ENCODE results near the gene RESP18. TPM values are rescaled to one million over a fixed set of nuclear protein-coding genes. Genes with fewer than 3 reads are reported as not detected.
A peak's percentile ranks its signal among the peaks of the same experiment; 100 is the strongest.

Gene RESP18
- total RNA-seq, result not detected
- total RNA-seq, result 0 reads per million in 2 donors

DNA sequence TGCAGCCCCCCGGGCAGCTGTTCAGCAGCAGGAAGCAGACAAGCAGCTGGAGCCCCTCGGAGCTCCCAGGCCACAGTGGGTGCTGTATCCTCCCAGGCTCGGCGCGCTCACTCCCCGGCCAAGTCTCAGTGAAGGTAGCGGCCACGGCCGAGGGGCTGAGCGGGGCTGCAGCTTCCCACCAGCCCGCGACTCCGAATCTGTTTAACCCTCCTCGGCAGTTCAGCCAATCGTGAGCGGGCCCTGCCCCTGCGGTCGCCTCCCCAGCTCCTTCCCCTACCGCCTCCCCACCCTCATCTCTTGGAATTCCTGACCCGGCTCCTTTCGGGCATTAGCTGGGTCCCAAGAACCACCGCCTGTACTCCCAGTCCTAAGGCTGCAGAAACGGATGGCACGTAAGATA lies at the start of gene RESP18:
Gene RESP18, minus strand, starts transcription at position 203 of the 400 bp plus-strand sequence.
- H3K9me3 ChIP-seq (ENCODE audit: control insufficient read depth, low read length, poor library complexity, severe bottlenecking), result peaks cover 9% of the 10 kb centered on the region
- no peak within 1 kb of the TSS for H3K4me3 Mint-ChIP-seq
- no peaks in the 10 kb centered on the region for H3K4me1 Mint-ChIP-seq
- DNase-seq, result no peak
- peaks cover 67% of the 10 kb centered on the region for H3K27me3 Mint-ChIP-seq
- H3K36me3 Mint-ChIP-seq (ENCODE audit: low read depth), result no peaks in the 10 kb centered on the region
- no peak for ATAC-seq
- H3K27ac Mint-ChIP-seq, result no peak within 1 kb of the TSS

DNA sequence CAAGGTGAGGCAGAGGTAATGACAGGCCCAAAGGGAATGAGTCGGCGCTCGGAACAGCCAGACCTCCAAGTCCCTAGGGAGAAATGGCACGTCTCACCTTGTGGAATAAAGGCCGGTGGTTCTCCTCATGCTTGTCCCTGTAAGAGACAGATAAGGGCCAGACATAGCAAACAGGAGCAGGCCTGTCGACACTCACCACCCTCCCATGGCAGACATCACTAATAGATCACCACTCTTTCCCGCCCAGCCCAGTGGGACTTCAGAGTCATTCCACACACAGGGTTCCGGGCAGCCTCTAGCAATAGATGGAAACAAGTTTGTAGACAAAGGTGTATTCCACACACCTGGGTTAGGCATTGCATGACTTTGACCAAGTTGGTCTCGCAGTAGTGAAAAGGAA lies 48.9 kb upstream of the RESP18 start:
- H3K27me3 Mint-ChIP-seq, result no peaks in the 10 kb centered on the region
- H3K27ac Mint-ChIP-seq, result no peak overlapping the region
- peaks cover 6% of the 10 kb centered on the region for H3K4me1 Mint-ChIP-seq
- no peak overlapping the region for H3K4me3 Mint-ChIP-seq
- ATAC-seq (no peak), DNase-seq (no peak)
- H3K9me3 ChIP-seq (ENCODE audit: control insufficient read depth, low read length, poor library complexity, severe bottlenecking), result no peaks in the 10 kb centered on the region
- H3K36me3 Mint-ChIP-seq (ENCODE audit: low read depth), result peaks cover 17% of the 10 kb centered on the region

DNA sequence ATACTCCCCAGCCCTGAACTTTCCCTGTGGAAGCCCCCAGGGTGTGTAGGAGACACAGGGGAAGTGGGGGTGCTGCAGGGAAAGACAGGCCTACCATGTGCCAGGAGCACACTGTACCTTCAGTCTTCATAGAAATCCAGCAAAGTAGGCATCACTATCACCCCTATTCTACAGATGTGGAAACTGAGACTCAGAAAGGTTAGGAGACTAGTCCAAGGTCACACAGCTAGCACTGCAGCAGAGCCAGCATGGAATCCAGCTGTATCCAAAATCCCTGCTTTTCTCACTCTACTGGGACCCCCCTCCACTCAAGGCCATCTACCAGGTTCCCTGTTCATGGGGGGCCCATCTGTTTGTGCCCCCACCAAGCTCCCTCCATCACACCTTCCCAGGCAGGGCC lies 48.4 kb upstream of the RESP18 start:
- H3K27ac Mint-ChIP-seq, result no peak overlapping the region
- no peak for ATAC-seq

DNA sequence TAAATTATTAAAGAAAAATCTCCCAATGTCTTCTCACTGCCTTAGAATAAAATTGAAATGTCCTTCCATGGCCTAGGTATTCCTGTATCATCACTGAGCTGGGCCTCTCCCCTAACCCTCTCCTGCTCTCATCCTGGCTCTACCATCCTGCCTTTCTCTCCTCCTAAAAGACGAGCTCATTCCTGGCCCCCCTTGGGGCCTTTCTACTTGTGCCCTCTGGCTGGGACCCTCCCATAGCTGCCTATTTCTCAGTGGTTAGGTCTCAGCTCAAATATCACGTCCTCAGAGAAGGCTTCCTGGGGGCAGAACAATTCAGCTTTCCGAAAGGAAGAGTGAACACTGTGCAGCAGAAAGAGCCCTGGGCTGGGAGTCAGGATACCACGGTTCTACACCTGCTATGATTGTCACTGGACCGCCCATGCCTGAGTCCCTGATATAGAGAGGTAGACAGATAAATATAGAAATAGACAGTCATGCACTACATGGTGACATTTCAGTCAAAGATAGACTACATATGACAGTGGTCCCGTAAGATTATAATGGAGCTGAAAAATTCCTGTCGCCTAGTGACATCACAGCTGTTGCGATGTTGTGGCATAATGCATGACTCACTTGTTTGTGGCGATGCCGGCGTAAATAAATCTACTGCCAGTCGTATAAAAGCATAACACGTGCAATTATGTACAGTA lies 45.8 kb upstream of the RESP18 start:
- no peak for DNase-seq
- H3K9me3 ChIP-seq (ENCODE audit: control insufficient read depth, low read length, poor library complexity, severe bottlenecking), result no peaks in the 10 kb centered on the region
- Mint-ChIP-seq H3K4me3 (peak overlapping the region; percentile 12), H3K27ac (no peak overlapping the region), H3K36me3 (ENCODE audit: low read depth) (peaks cover 14% of the 10 kb centered on the region), H3K27me3 (no peaks in the 10 kb centered on the region), H3K4me1 (peaks cover 4% of the 10 kb centered on the region)
- no peak for ATAC-seq

More for the DNA sequence above, 48.4 kb upstream of the RESP18 start:
- Mint-ChIP-seq H3K4me3 (no peak overlapping the region), H3K4me1 (peaks cover 6% of the 10 kb centered on the region), H3K27me3 (no peaks in the 10 kb centered on the region), H3K36me3 (ENCODE audit: low read depth) (peaks cover 17% of the 10 kb centered on the region)
- DNase-seq, result no peak
- H3K9me3 ChIP-seq (ENCODE audit: control insufficient read depth, low read length, poor library complexity, severe bottlenecking), result no peaks in the 10 kb centered on the region

DNA sequence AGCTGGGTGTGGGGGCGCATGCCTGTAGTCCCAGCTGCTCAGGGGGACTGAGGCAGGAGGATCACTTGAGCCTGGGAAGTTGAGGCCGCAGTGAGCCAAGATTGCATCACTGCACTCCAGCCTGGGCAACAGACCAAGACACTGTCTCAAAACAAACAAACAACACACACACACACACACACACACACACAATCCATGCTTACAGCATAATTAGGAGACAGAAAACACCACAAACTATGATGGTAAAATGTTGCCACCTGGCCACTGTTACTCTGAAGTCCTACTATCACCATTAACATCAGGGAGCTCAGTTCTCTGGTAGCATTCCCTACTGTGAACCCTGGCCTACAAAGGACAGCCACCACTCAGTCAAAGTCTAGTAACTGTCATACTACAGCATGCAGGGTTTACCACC lies 36.9 kb upstream of the RESP18 start:
- no peak for ATAC-seq
- no peaks in the 10 kb centered on the region for H3K27me3 Mint-ChIP-seq
- peaks cover 2% of the 10 kb centered on the region for H3K4me1 Mint-ChIP-seq
- DNase-seq, result no peak
- H3K9me3 ChIP-seq (ENCODE audit: control insufficient read depth, low read length, poor library complexity, severe bottlenecking), result no peaks in the 10 kb centered on the region
- H3K36me3 Mint-ChIP-seq (ENCODE audit: low read depth), result peaks cover 6% of the 10 kb centered on the region
- H3K4me3 Mint-ChIP-seq, result no peak overlapping the region
- H3K27ac Mint-ChIP-seq, result no peak overlapping the region

DNA sequence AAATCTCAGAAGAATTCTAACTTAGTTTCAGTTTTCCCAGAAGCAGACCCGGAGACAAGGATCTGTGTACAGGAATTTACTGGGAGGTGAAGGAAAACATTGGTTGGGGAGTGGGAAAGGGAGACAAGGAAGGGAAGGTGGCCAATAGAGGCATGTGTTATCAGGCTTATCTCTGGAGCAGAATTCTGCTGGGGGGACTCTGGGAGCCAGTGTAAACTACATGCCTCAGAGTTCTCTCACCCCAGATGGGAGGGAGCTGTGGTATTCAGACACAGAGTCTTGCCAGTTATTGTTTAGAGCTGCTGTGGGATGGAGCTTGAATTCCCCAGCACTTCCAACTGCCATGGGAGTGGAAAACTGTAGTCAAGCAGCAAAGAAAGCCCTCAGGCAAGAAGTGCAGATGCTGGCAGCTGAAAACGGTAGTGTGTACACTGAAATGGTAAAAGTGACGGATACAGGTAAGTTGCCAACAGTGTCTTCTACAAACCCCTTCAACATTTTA lies 36.2 kb upstream of the RESP18 start:
- no peaks in the 10 kb centered on the region for H3K9me3 ChIP-seq (ENCODE audit: control insufficient read depth, low read length, poor library complexity, severe bottlenecking)
- Mint-ChIP-seq H3K27ac (no peak overlapping the region), H3K27me3 (no peaks in the 10 kb centered on the region), H3K4me3 (no peak overlapping the region), H3K36me3 (ENCODE audit: low read depth) (peaks cover 6% of the 10 kb centered on the region), H3K4me1 (peaks cover 2% of the 10 kb centered on the region)
- no peak for DNase-seq
- no peak for ATAC-seq

DNA sequence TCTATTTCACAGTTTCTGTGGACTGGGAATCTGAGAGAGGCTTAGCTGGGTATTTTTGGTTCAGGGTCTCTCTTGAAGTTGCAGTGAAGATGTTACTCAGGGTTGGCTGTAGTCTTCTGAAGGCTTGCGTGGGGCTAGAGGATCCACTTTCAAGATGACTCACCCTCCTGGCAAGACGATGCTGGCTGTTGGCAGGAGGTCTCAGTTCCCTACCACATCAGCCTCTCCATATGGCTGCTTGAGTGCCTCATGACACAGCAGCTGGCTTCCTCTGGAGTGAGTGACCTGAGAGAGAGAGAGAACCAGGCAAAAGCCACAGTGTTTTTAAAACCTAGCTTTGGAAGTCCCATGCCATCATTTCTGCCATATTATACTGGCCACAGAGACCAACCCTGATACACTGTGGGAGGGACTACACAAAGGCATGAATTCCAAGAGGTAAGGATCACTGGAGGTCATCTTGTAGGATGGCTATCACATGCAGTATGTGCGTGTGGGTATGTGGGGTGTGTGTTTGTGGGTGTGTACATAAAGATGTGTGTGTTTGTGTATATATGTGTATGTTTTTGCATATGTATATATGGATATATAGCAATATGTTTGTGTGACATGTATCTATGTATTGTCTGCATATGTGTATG lies 30.1 kb upstream of the RESP18 start:
- Mint-ChIP-seq H3K4me3 (no peak overlapping the region), H3K27ac (no peak overlapping the region), H3K27me3 (peaks cover 26% of the 10 kb centered on the region), H3K36me3 (ENCODE audit: low read depth) (peaks cover 8% of the 10 kb centered on the region), H3K4me1 (peaks cover 2% of the 10 kb centered on the region)
- ATAC-seq (no peak), DNase-seq (no peak)
- no peaks in the 10 kb centered on the region for H3K9me3 ChIP-seq (ENCODE audit: control insufficient read depth, low read length, poor library complexity, severe bottlenecking)

DNA sequence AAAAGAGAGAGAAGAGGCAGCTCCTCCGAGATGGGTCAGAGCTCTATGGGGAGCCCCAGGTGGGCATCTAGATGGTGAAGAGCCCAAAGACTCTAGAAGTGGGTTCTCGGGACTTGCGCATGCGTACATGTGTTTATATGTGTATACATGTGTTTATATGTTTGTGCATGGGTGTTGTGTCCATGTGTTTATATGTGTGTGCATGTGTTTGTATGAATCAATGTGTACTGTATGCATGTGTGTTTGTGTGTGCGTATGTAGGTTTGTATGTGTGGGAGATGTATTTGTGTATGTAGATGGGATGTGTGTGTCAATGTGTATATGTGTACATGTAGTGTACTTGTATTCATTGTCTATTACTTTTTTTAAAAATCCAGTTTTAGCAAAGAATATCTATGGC lies 29.5 kb upstream of the RESP18 start:
- H3K9me3 ChIP-seq (ENCODE audit: control insufficient read depth, low read length, poor library complexity, severe bottlenecking), result no peaks in the 10 kb centered on the region
- DNase-seq (no peak), ATAC-seq (no peak)
- Mint-ChIP-seq H3K4me3 (no peak overlapping the region), H3K27ac (no peak overlapping the region), H3K4me1 (peaks cover 2% of the 10 kb centered on the region), H3K36me3 (ENCODE audit: low read depth) (peaks cover 8% of the 10 kb centered on the region), H3K27me3 (peaks cover 30% of the 10 kb centered on the region)

DNA sequence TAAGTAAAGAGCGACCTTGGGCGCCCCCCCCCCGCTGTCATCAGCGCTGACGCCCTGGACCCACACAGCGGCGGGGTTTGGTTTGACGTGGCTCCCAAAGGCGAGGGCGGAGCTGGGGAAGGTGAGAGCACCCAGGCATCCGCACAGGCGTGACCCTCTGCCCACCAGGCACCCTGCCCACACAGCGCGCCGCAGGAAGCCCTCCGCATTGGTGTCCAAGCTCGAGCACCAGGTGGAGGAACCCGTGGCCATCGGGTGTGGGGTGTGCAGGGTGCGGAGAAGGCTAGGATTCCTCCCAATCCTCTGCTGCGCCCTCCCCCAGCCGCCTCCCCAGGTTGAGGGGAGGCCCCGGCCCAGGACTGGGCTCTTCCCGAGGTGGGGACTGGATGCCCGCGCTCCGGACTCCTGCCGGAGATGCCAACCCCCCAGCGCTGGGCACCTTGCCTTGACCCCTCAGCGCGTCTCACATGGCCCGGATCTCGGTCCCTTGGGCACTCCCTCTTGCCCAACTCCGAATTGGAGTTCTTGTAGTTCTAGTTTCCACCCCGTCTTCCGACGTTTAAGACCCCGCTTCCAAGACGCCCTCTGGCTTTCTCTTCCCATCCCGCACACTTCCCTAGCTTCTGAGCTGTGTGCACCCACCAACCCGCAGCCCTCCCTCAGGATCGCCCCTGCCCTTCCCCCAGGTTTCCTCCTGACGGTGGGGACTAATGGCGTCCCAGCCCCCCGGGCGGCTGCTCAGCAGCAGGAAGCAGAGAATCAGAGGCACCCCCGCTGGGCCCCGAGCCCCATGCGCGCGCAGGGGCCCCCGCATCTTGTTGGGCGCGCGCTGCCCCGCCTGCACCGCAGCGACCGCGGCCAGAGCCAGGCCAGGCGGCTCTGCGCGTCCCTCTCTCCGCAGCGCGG lies 25.9 kb upstream of the RESP18 start:
- H3K36me3 Mint-ChIP-seq (ENCODE audit: low read depth), result peaks cover 8% of the 10 kb centered on the region
- no peak for ATAC-seq
- no peak for DNase-seq
- H3K27ac Mint-ChIP-seq, result no peak overlapping the region
- H3K4me1 Mint-ChIP-seq, result peaks cover 2% of the 10 kb centered on the region
- no peak overlapping the region for H3K4me3 Mint-ChIP-seq
- peaks cover 66% of the 10 kb centered on the region for H3K27me3 Mint-ChIP-seq
- H3K9me3 ChIP-seq (ENCODE audit: control insufficient read depth, low read length, poor library complexity, severe bottlenecking), result no peaks in the 10 kb centered on the region

DNA sequence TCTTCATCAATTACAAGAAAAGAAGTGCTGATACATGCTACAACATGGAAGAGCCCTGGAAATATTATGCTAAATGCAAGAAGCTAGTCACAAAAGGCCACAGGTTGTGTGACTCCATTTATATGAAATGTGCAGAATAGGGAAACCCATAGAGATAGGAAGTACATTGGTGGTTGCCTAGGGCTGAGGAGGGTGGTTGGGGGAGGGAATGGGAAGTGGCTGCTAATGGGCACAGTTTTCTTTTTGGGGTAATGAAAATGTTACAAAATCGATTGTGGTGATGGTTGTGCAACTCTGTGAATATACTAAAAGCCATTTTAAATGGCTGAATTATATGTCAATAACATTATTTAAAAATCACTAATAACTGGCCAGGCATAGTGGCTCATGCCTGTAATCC lies 24.3 kb upstream of the RESP18 start:
- ATAC-seq, result no peak
- Mint-ChIP-seq H3K27ac (no peak overlapping the region), H3K4me3 (no peak overlapping the region), H3K36me3 (ENCODE audit: low read depth) (peaks cover 4% of the 10 kb centered on the region), H3K27me3 (peaks cover 74% of the 10 kb centered on the region), H3K4me1 (peaks cover 2% of the 10 kb centered on the region)
- no peaks in the 10 kb centered on the region for H3K9me3 ChIP-seq (ENCODE audit: control insufficient read depth, low read length, poor library complexity, severe bottlenecking)
- DNase-seq, result no peak

DNA sequence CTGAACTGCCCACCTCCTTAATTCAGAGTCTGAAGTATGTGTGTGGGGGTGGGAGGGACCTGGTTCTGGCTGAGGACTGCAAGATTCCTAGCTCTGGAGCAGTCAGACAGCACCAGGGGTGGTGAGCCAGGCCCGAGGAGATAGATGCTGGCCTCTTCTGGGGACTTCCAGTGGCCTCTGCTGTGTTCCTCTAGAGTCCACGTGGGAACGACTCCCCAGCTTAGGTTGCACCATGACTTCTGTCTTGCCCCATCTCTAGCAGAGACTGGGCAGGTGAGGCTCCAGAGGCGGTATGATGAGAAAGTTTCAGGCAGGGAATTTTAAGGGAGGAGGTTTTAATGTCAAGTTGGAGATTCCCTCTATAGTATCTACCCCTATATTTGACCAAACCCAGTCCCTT lies 22.0 kb upstream of the RESP18 start:
- no peak for ATAC-seq
- Mint-ChIP-seq H3K4me1 (peaks cover 2% of the 10 kb centered on the region), H3K27me3 (peaks cover 77% of the 10 kb centered on the region), H3K36me3 (ENCODE audit: low read depth) (peaks cover 2% of the 10 kb centered on the region), H3K27ac (no peak overlapping the region), H3K4me3 (no peak overlapping the region)
- no peaks in the 10 kb centered on the region for H3K9me3 ChIP-seq (ENCODE audit: control insufficient read depth, low read length, poor library complexity, severe bottlenecking)
- DNase-seq, result no peak

DNA sequence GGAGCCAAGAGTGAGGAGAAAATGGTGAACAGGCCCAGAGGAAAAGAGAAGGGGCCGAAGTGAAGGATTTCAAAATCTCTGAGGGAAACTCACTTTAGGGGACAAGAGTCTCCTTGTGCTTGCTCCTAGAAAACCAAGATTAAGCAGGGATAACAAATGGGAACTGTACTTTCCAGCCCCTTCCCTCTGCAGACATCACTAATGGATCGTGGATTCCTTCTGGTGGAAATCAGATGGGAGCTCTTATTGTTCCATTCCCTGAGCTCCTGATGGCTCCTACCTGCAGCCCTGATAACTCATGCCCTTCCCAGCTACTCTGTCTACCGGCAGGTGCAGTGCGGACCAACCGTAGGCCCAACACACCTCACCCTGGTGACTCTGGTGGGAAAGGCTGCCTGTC lies 20.6 kb upstream of the RESP18 start:
- H3K4me3 Mint-ChIP-seq, result no peak overlapping the region
- H3K9me3 ChIP-seq (ENCODE audit: control insufficient read depth, low read length, poor library complexity, severe bottlenecking), result no peaks in the 10 kb centered on the region
- DNase-seq (no peak), ATAC-seq (no peak)
- no peaks in the 10 kb centered on the region for H3K4me1 Mint-ChIP-seq
- H3K27ac Mint-ChIP-seq, result no peak overlapping the region
- H3K27me3 Mint-ChIP-seq, result peaks cover 84% of the 10 kb centered on the region
- H3K36me3 Mint-ChIP-seq (ENCODE audit: low read depth), result peaks cover 5% of the 10 kb centered on the region

DNA sequence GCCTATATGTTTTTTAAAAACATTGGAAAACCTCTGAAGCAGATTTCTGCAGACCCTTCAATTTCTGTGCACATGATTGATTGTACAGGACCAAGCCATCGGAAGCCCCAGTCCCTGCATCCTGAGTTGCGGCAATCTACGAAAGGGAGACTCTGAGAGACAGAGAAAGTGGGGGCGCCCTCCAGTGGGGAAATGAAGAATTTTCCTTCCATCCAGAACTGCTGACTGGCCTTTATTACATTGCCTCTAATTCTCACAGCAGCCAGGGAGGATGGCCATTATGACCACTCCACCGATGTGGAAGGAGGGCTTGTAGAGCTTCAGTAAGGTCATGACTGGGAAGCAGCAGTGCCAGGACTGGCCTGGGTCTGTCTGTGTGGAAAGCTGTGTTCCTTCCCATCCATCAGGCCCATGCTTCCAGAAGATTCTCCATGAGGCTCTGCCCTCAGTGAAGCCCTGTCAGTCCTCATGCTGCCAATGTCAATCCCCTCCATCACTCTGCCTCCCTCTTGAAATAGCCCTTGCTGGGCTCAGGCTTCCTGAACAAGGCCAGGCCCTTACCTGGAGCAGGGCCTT lies 20.0 kb upstream of the RESP18 start:
- ATAC-seq (peak; percentile 77), DNase-seq (peak; percentile 29 to 59 (median 31))
- Mint-ChIP-seq H3K4me3 (no peak overlapping the region), H3K36me3 (ENCODE audit: low read depth) (peaks cover 8% of the 10 kb centered on the region), H3K27ac (no peak overlapping the region), H3K4me1 (no peaks in the 10 kb centered on the region), H3K27me3 (peaks cover 84% of the 10 kb centered on the region)
- no peaks in the 10 kb centered on the region for H3K9me3 ChIP-seq (ENCODE audit: control insufficient read depth, low read length, poor library complexity, severe bottlenecking)

All from T-helper 17 cell (primary cell).